Measurements from ENCODE around the gene CCDC87. TPM values are rescaled to one million over a fixed set of nuclear protein-coding genes. Genes with fewer than 3 reads are reported as not detected.

CCDC87 gene
- total RNA-seq, 4 donors from 2014 or later: 0.35 to 0.38 TPM; not detected in 2

- Histone ChIP-seq H3K27me3 (no peaks in the 10 kb centered on the region), H3K4me3 (no peak overlapping the region), H3K36me3 (no peaks in the 10 kb centered on the region), H3K27ac (no peak overlapping the region), H3K9me3 (no peaks in the 10 kb centered on the region), H3K4me1 (peaks cover 0 to 11% (median 2%) of the 10 kb centered on the region in 4 donors)
- no peak for TF ChIP-seq POLR2A (IDR thresholded peaks at IDR 0.05)
- no peak for TF ChIP-seq CTCF (IDR thresholded peaks at IDR 0.05)
- DNase-seq: no peak
Measured at GRCh38 chr11:66555416-66555815, 37.4 kb downstream of the CCDC87 start.

DNA sequence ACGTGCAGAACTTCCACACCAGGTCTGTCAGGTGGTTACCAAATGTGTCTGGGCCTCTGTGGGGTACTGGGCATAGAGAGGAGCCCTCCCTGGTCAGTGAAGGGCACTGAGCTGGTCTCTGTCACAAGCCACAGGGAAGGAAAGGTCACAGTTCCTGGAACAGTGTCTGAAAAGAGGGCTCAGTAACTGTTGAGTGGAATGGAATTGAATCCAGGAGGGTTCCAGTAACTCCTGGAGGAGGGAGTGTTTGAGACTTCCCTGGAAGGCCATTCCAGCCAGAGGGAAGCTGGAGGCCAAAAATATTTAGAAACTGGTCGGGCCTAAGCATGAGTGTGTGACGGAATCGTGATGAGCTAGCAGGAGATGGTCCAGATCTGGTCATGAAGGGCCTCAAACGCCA, 38.3 kb downstream of the CCDC87 start:
- TF ChIP-seq CTCF (IDR thresholded peaks at IDR 0.05) (no peak), POLR2A (IDR thresholded peaks at IDR 0.05) (no peak)
- no peak for DNase-seq
- H3K4me3 ChIP-seq: no peak overlapping the region
- H3K27ac ChIP-seq: no peak overlapping the region
- no peaks in the 10 kb centered on the region for H3K9me3 ChIP-seq
- H3K4me1 ChIP-seq: peaks cover 0 to 11% (median 2%) of the 10 kb centered on the region in 4 donors
- no peaks in the 10 kb centered on the region for H3K27me3 ChIP-seq
- H3K36me3 ChIP-seq: no peaks in the 10 kb centered on the region

DNA sequence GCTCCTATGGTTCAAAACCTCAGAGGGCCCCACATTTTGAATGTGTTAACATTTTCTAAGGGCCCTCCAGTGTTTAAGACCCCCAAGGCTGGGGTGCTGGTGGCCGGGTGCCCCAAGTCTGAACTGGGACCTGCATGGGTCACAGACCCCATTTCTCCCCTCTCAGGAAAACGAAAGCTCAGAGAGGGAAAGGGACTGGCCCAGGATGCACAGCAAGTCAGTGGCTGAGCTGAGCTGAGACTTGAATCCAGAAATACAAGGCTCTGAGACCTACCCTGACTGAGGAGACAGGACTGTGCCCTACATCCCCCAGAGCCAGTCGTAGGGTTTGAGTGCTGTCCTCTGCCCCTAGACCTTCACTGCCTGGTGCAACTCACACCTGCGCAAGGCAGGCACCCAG, 42.0 kb downstream of the CCDC87 start:
- H3K4me1 ChIP-seq: peaks cover 0 to 6% (median 2%) of the 10 kb centered on the region in 4 donors
- DNase-seq: no peak
- H3K4me3 ChIP-seq: no peak overlapping the region
- H3K27me3 ChIP-seq: no peaks in the 10 kb centered on the region
- no peaks in the 10 kb centered on the region for H3K9me3 ChIP-seq
- no peak overlapping the region for H3K27ac ChIP-seq
- TF ChIP-seq POLR2A (IDR thresholded peaks at IDR 0.05) (no peak), CTCF (IDR thresholded peaks at IDR 0.05) (no peak)
- H3K36me3 ChIP-seq: no peaks in the 10 kb centered on the region

- DNase-seq: no peak
- H3K4me1 ChIP-seq: peaks cover 0 to 14% (median 4%) of the 10 kb centered on the region in 4 donors
- no peaks in the 10 kb centered on the region for H3K36me3 ChIP-seq
- H3K27ac ChIP-seq: no peak overlapping the region
- H3K27me3 ChIP-seq: no peaks in the 10 kb centered on the region
- H3K9me3 ChIP-seq: no peaks in the 10 kb centered on the region
- no peak for TF ChIP-seq CTCF (IDR thresholded peaks at IDR 0.05)
- TF ChIP-seq POLR2A (IDR thresholded peaks at IDR 0.05): no peak
- no peak overlapping the region for H3K4me3 ChIP-seq
Measured at GRCh38 chr11:66549696-66550095, 43.2 kb downstream of the CCDC87 start.

DNA sequence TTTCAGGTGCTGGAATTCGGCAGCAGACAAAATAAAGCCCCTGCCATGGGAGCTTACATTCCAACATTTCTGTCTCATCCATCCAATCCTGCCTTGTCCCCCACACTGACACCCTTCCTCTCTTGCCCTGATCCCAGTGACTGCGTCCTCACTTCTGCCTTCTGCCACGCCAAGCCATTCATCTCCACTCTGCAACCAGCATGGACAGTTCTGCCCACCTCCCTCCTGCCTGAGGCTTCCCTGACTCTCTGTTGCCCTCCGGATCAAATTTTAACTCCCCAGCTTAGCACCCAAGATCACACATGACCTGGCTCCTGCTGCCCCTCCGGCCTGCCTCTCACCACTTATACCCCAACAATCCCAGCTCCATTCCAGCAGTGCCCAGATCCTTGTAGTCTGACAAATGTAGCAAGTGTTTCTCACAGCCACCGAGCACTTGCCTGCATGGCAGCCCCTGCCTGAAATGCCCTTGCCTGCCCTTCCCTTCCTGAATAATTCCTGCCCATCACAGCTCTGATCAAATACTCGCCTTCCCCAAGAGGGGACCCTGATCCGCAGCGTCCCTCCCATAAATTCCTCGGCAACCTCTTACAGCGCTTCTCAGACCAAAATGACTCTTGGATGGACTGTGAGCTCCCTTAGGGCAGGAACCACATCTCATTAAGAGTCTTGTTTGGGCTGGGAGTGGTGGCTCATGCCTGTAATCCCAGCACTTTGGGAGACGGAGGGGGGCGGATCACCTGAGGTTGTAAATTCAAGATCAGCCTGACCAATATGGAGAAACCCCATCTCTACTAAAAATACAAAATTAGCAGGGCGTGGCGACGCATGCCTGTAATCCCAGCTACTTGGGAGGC, 43.9 kb downstream of the CCDC87 start:
- H3K27ac ChIP-seq: no peak overlapping the region
- no peaks in the 10 kb centered on the region for H3K9me3 ChIP-seq
- peaks cover 0 to 20% (median 4%) of the 10 kb centered on the region in 4 donors for H3K4me1 ChIP-seq
- H3K27me3 ChIP-seq: no peaks in the 10 kb centered on the region
- H3K4me3 ChIP-seq: no peak overlapping the region
- DNase-seq: no peak
- no peaks in the 10 kb centered on the region for H3K36me3 ChIP-seq
- TF ChIP-seq POLR2A (IDR thresholded peaks at IDR 0.05): no peak
- no peak for TF ChIP-seq CTCF (IDR thresholded peaks at IDR 0.05)

Measured in Peyer's patch (tissue), 4 donors.